Body of pancreas (tissue), 4 donors: ENCODE data around the gene NPAS1. TPM values are rescaled to one million over a fixed set of nuclear protein-coding genes. Genes with fewer than 3 reads are reported as not detected.

Experiments used
- ATAC-seq: fragments of 150-250 bp; one replicate; pipeline ENCODE4 v1.9.1; 2016
- DNase-seq, 4 donors: peaks; one replicate each; pipeline ENCODE4 v3.0.0-alpha.2; 2019
- H3K27ac ChIP-seq, 4 donors: fragments of 200-600 bp; sonication (generic); 1 replicate in 3 of 4; 2 replicates in 1 of 4; pipeline versions ENCODE4 v1.5.1 to v1.6.1; 2016 to 2019; ENCODE audit warnings: mild to moderate bottlenecking in 1 of 4, mixed read lengths in 1 of 4, moderate library complexity in 1 of 4
- H3K27me3 ChIP-seq, 2 donors: fragments of 200-600 bp; sonication (generic); one replicate each; pipeline ENCODE4 v1.6.0; 2016; ENCODE audit warnings: mild to moderate bottlenecking in 1 of 2
- H3K36me3 ChIP-seq, 2 donors: fragments of 200-600 bp; sonication (generic); replicated peaks in 1 of 2; 2 replicates each; pipeline ENCODE4 v1.5.1; 2016; ENCODE audit warnings: low read depth in 2 of 2; ENCODE audit not compliant: insufficient read depth in 1 of 2
- H3K4me1 ChIP-seq: fragments of 200-600 bp; sonication (generic); one replicate; pipeline ENCODE4 v1.6.0; 2016
- H3K4me3 ChIP-seq, 2 donors: fragments of 200-600 bp; sonication (generic); 1 replicate in 1 of 2; 2 replicates in 1 of 2; pipeline ENCODE4 v1.5.1; 2016 to 2019
- H3K9me3 ChIP-seq, 3 donors: fragments of 200-600 bp; sonication (generic); 1 replicate in 2 of 3; 2 replicates in 1 of 3; pipeline ENCODE4 v1.5.1; 2016
- CTCF ChIP-seq, 7 experiments: fragments of 450-650 bp in 4 of 7; fragments of 200-600 bp in 3 of 7; sonication (generic) in 3 of 7; IDR thresholded peaks; one replicate each; pipeline ENCODE4 v1.5.1; 2016 to 2019; ENCODE audit warnings: antibody characterized with exemption in 7 of 7
- POLR2A ChIP-seq, 3 donors: fragments of 450-650 bp; IDR thresholded peaks; one replicate each; pipeline ENCODE4 v1.6.1; 2016; ENCODE audit warnings: antibody characterized with exemption in 3 of 3, mild to moderate bottlenecking in 2 of 3
- WGBS, 2 donors: methylation state at CpG; one replicate each; pipeline ENCODE4 v1.1.5; 2017; 5-methylcytosine and 5-hydroxymethylcytosine counted together
- intact Hi-C: fragments of 100-400 bp; cut with DNase I; formaldehyde crosslinking; loops from one replicate; pipeline ENCODE4 v1.15.1; 2023
- total RNA-seq, 2 donors: library from RNA; depleted of rRNA; stranded (reverse); fragments of >200 nt; gene quantifications; one replicate each; pipeline ENCODE4 v1.1.0, GENCODE V29; 2016

The NPAS1 gene
- total RNA-seq, 2 donors from 2014 or later, result not detected

- 44 to 53% methylated on average over 8 to 13 of the region's 15 CpGs for WGBS, 2 donors
- DNase-seq (peak; percentile 42 to 85 (median 66)), ATAC-seq (peak; percentile 25)
- Histone ChIP-seq H3K4me1 (peaks cover 69% of the 10 kb centered on the region), H3K36me3 (peaks cover 2 to 6% of the 10 kb centered on the region in 2 donors), H3K4me3 (no peak overlapping the region), H3K27me3 (no peaks in the 10 kb centered on the region), H3K9me3 (no peaks in the 10 kb centered on the region), H3K27ac (peak overlapping the region; percentile 84 to 95 (median 92))
- intact Hi-C loops, result no loop called here
- TF ChIP-seq CTCF (IDR thresholded peaks at IDR 0.05) (no peak), POLR2A (IDR thresholded peaks at IDR 0.05) (peak in 1 of 3 donors; percentile 10)
Measured at GRCh38 chr19:47094557-47095475, 75.2 kb downstream of the NPAS1 start.

Other genes with a start within 250 kb of the NPAS1 start
- 10 to 100 TPM; 31.4 to 39.2 TPM for gene SLC1A5, start 231.2 kb upstream of the NPAS1 start, total RNA-seq
- gene AP2S1, start 169.0 kb upstream of the NPAS1 start, total RNA-seq, result 10 to 100 TPM; 32.2 to 49.1 TPM
- 10 to 100 TPM; 22.8 to 24.7 TPM for gene ARHGAP35, start 158.8 kb upstream of the NPAS1 start, total RNA-seq
- 10 to 100 TPM; 31.3 to 37.6 TPM for gene TMEM160, start 28.8 kb downstream of the NPAS1 start, total RNA-seq
- 10 to 100 TPM; 18.9 to 34.3 TPM for gene ZC3H4, start 93.9 kb downstream of the NPAS1 start, total RNA-seq
- 10 to 100 TPM; 14.5 to 21.5 TPM for gene SAE1, start 111.0 kb downstream of the NPAS1 start, total RNA-seq
- 10 to 100 TPM in 1 of 2 donors, 1 to 10 TPM in 1; 1.3 to 11.4 TPM for gene BBC3, start 211.4 kb downstream of the NPAS1 start, total RNA-seq
- gene CCDC9, start 236.7 kb downstream of the NPAS1 start, total RNA-seq, result 10 to 100 TPM; 51.1 to 55.7 TPM